GM21717 (cell line): ENCODE results near the gene OR10V1.
"Not testable (repeated sequence)": the region's sequence is repeated elsewhere in the genome, so short reads cannot be mapped to it uniquely, and the experiment has no call there.

Experiments
- ATAC-seq: cut with Tn5 transposase; IDR thresholded peaks from one replicate; pipeline ENCODE4 v1.9.1; 2021; ENCODE audit warnings: mild to moderate bottlenecking, moderate library complexity; ENCODE audit not compliant: unreplicated experiment

Gene OR10V1

DNA sequence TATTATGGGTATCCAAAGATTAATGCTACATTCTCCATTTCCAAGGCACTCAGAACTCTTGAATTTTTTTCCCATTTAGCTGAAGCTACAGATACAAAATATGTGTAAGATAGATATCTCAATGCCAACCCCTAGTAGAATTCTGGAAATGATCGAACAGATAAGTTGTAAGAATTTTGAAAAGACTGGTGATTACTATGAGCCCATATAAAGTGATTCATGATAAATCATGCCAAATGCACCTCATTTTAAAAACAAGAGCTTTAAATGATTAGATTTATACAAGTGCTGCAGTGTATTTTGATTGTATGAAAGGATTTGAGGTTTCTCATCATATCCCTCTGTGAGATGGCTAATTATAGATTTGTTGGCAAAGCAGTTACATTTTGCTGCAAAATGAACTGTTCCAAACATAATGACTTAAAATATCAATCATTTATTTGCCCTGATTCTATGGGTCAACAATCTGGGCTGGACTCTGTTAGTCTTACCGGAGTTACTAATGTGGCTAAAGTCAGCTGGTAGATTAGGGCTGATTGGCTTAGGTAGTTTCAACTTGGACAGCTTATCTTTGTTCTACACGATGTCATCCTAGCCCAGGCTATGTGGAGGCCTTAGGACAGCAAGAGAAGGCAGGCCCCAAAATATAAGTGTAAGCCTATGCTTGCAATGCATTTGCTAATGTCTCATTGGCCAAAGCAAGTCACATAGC, 3.4 kb downstream of the OR10V1 start:
- no peak for ATAC-seq

DNA sequence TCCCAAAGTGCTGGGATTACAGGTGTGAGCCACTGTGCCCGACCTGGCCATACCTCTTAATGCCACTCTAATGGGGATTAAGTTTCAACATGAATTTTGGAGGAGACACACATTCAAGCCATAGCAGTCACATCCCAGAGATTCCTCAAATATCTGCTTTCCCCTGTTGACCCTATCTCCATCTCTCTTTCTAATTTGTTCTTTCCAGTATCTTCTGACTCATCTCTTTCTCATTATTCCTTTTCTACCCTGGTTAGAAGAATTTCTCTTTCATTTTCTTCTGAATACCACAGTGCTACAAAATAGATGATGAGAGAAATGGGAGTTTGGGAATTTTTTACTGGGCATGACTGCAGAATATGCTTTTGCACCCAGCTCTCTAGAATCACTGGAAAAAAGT, 5.1 kb downstream of the OR10V1 start:
- ATAC-seq: no peak

DNA sequence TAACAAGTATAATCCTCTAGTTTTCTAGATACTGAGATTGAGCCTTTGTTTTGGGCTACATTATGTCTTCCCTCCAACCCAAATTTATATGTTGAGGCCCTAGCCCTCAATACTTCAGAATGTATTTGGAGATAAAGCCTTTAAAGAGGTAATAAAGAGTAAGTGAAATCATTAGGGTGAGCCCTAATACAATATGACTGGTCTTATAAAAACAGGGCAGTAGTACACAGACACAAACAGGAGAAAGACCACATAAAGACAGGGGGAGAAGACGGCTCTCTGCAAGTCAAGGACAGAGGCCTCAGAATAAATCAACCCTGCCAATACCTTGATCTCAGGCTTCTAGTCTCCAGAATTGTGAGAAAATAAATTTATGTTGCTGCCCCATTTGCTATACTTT, 6.3 kb downstream of the OR10V1 start:
- no peak for ATAC-seq

DNA sequence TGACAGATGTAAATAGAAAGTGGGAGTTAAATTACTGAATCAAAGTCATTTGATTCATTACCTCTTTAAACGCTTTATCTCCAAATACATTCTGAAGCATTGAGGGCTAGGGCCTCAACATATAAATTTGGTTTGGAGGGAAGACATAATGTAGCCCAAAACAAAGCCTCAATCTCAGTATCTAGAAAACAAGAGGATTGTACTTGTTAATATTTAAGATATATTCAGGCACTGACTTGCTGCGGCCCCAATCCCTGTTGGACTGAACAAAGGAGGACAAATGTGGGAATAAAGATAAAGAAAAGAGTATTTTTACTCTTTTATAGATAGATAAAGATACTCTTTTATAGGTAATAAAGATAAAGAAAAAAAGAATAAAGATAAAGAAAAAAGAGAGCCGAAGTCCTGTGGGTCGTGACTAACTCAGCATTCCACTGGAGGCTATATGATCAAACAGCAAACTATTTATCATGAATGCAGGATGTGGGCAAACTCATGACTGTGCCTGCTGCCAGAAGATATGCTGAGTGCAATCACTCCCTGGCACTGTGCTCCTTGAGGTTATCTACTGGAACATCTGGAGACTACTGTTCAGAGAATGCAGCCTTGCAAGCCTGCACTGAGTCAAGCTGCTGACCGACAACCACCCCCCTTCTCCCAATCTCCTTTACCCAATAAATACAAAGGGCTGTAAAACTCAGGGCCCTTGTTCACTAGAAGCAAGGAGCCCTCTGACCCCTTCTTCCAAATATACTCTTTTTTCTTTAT, 6.9 kb downstream of the OR10V1 start:
- ATAC-seq: no peak

DNA sequence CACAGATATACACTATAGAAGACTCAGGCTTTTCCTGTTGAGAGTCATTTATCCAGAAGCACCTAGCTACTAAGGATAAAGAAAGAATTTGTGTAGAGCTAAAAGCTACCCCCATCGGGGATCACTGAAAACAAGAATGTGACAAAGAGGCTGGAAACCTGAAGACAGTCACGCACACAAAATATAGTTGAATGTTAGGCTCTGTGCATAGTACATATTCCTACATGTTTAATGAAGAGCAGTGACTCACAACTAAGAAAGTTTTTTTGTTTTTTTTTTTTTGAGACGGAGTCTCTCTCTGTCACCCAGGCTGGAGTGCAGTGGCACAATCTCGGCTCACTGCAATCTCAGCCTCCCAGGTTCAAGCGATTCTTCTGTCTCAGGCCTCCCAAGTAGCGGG, 8.4 kb downstream of the OR10V1 start:
- ATAC-seq: no peak

DNA sequence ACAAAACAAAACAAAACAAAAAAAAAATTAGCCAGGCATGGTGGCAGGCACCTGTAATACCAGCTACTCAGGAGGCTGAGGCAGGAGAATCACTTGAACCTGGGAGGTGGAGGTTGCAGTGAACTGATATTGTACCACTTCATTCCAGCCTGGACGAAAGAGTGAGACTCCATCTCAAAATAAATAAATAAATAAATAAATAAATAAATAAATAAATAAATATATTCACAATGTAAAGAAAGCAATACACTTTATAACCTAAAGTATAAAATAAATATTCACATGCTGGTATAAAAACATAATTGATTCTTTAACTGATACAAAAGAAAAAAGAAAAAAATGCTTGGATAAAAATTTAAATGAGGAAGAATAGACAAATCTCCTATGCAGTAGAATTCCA, 10.1 kb downstream of the OR10V1 start:
- ATAC-seq: not testable (repeated sequence)

DNA sequence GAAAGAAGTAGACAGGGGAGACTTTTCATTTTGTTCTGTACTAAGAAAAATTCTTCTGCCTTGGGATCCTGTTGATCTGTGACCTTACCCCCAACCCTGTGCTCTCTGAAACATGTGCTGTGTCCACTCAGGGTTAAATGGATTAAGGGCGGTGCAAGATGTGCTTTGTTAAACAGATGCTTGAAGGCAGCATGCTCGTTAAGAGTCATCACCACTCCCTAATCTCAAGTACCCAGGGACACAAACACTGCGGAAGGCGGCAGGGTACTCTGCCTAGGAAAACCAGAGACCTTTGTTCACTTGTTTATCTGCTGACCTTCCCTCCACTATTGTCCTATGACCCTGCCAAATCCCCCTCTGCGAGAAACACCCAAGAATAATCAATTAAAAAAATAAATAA, 13.5 kb downstream of the OR10V1 start:
- not testable (repeated sequence) for ATAC-seq

DNA sequence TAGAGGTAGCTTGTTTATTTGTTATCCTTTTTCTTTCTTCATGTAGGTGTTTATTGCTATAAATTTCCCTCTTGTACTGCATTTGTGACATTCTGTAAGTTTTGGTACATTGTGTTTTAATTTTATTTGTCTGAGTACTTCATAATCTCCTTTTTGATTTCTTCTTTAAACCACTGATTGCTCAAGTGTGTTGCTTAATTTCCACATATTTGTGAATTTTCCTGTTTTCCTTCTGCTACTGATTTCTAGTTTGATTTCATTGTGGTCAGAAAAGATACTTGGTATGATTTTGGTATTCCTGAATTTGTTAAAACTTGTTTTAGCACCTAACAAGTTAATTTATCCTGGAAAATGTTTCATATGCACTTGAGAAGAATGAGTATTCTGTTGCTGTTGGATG, 15.1 kb downstream of the OR10V1 start:
- ATAC-seq: no peak

DNA sequence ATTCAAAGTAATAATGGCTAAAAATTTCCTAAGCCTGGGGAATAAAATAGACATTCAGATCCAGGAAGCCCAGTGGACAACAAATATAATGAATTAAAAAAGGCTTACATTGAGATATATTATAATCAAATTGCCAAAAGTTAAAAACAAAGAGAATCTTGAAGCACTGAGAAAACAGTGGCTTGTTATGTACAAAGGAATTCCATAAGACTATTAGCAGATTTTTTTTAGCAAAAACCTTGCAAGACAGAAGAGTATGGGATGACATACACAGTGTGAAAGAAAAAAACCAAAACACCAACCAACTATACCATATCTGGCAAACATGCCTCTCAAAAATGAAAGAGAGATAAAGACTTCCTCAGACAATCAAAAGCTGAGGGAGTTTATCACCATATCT, 20.7 kb downstream of the OR10V1 start:
- ATAC-seq: no peak

DNA sequence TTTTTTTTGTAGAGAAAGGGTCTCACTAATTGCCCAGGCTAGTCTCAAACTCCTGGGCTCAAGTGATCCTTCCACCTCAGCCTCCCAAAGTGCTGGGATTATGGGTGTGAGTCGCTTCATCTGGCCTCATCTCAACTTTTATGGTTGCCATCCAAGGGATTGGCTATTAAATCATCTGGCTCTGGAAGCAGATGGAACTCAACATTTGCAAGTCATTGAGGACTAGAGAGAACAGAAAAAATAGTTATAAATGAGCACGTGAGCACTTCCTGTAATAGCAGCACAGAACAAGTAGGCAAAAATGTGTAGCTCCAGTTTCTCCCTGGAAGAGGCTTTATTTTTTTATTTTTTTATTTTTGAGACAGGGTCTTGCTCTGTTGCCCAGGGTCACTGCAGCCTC, 22.5 kb downstream of the OR10V1 start:
- ATAC-seq: no peak

DNA sequence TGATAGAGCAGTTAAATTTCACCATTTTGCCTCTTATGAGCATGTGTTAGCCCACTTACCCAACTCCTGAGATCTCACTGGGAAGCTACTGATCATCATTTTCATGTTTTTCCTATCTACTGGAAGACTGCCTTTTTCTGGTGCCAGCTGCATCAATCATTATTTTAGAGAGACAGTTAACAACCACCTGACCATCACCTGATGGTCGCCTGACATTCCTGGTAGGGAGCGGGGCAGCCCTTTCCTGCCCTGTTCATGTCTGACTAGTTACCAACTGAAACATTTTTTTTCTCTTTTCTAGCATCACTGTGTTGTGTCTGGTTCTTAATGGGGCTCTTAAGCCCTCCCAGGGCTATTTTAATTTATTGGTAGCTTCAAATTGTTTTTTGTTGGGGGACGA, 24.6 kb downstream of the OR10V1 start:
- ATAC-seq: no peak

DNA sequence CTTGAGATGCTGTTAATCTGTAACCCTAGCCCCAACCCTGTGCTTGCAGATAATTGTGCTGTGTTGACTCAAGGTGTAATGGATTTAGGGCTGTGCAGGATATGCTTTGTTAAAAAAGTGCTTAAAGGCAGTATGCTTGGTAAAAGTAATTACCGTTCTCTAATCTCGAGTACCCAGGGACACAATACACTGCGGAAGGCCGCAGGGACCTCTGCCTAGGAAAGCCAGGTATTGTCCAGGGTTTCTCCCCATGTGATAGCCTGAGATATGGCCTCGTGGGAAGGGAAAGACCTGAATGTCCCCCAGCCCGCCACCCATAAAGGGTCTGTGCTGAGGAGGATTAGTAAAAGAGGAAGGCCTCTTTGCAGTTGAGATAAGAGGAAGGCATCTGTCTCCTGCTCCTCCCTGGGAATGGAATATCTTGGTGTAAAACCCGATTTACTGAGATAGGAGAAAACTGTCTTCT, 32.4 kb downstream of the OR10V1 start:
- ATAC-seq: not testable (repeated sequence)

DNA sequence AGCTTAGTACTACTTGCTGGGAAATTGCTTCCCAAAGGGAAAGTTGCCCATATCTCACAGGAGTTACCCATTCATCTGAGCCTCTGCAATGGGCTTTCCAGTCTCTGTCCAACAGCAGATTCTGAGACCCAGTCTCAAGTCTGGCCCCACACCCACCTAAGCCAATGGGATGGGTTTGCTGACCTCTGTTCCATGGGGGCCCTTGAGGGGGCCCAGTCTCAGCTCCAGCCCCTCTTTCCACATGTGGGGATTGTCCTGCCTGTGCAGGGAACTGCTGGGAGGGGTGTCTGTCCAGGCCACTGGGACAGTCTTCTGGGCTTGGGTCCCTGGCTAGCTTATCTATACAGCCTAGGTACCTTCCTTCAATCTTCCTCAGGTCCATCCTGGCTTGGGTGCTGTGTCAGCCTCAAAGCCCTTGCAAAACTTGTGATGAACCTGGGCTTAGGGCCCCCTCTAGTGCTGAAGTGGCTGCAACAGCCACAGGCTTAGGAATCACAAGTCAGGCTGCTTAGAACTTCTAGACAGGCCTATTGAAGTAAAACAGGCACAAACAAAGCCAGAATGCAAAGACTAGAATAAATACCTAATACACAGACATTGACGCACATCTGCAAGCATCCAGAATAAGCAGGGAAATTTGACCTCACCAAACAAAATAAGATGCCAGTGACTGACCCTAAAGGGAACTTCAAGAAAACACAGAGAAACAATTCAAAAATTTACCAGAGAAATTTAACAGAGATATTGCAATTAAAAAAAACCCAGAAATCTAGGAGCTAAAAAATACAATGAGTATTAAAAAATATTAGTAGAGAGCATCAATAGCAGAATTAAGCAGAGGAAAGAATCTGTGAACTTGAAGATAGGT, 33.1 kb downstream of the OR10V1 start:
- ATAC-seq: peak; percentile 88

DNA sequence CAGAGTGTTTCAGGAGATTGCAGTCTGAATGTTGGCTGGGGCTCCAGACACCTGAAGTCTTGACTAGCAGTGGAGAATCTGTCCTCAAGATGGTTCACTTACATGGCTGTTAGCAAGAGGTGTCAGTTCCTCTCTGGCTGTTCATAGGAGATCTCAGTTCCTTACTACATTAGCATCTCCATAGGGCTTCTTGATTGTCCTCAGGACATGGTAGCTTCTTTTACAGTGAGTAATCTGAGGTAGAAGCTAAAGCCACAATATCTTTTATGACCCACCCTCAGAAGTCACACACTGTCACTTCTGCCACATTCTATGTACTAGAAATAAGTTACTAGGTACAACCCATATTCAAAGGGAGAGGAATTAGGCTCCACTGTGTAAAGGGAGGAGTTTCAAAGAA, 34.3 kb downstream of the OR10V1 start:
- ATAC-seq: no peak

DNA sequence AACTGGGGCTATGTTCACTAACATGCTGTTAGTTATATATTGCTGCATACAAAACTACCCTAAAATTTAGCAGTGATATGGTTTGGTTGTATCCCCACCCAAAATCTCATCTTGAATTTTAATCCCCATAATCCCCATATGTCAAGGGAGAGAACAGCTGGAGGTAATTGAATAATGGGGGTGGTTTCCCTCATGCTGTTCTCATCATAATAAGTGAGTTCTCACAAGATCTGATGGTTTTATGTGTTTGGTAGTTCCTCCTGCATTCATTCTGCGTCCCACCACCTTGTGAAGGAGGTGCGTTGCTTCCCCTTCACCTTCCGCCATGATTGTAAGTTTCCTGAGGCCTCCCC, 34.9 kb downstream of the OR10V1 start:
- no peak for ATAC-seq

DNA sequence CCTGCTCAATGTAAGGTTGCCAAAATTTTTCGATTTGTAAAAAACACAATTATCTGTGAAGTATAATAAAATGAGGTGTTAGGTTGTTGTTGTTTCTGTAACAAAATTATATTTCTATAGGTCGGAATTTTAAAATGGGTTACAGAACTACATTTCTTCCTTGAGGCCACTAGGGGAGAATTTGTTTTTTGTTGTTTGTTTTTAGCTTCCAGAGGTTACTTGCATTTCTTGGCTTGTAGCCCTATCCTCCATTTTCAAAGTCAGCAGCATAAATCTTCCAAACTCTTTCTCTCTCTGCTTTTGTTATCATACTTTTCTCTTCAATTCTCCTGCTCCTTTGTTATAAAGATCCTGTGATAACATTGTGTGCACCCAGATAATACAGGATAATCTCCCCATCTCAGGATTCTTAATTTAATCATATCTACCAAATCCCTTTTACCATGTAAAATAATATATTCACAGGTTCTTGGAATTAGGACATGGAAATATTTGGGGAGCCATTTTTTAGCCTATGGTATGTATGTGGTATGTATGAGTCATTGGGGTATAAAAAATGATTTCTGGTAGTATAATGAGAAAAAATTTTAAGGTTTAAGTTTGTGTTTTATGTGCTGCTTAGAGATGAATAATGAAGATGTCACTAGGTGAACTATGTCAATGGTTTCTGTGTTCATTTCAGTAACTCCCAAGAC, 35.4 kb downstream of the OR10V1 start:
- no peak for ATAC-seq

DNA sequence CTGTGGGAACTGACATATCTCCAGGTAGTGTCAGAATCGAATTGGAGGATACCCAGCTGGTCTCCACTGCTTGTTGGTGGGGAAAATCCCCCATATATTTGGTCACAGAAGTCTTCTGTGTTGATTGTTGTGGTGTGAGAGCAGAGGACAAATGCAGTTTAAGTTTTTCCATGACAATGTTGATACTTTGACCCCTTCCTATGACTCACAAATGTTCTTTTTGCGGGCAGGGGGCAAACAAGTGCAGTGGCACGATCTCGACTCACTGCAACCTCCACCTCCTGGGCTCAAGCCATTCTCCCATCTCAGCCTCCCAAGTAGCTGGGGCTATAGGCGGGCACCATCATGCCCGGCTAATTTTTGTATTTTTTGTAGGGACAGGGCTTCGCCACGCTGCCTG, 37.4 kb downstream of the OR10V1 start:
- ATAC-seq: no peak

DNA sequence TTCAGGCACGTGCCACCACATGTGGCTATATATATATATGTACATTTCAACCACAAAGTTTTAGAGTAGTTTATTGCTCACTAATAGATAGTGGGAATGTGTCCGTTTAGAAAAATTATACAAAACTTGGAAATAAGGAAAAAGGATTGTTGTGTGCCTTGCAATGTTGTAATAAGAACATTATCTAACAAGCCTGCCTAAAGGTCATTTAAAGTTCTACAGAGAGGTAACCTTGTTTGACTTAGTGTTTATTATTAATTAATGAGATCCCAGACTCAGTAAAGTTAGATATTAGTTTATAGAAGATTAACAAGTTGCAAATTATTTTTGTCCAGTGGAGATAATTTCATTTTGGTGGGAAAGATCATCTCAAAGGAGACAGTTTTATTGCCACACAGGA, 39.4 kb downstream of the OR10V1 start:
- no peak for ATAC-seq

DNA sequence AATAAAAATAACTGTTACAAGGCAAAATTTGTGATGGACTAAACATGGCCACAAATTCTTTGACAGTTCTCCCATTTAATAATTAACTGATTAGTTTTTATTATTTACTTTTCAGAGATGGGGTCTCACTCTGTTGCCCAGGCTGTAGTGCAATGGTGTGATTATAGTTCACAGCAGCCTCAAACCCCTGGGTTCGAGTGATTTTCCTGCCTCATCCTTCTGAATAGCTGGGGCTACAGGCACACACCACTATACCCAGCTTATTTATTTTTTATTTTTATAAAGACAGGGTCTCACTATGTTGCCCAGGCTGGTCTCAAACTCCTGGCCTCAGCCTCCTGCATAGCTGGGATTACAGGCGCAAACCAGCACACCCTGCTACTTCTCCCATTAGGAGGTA, 40.4 kb downstream of the OR10V1 start:
- no peak for ATAC-seq

DNA sequence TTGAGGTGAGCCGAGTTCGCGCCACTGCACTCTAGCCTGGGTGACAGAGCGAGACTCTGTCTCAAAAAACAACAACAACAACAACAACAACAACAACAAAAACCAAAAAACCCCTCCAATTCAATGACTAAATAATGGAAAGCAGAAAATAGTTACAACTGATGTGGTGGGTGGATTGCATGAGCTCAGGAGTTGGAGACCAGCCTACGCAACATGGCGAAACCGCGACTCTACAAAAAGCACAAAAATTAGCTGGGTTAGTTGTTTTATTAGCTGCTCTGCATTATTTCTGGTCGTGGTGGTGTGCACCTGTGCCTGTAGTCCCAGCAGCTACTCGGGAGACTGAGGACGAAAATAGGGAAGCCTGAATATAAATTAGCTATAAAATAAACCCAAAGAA, 42.2 kb downstream of the OR10V1 start:
- no peak for ATAC-seq

DNA sequence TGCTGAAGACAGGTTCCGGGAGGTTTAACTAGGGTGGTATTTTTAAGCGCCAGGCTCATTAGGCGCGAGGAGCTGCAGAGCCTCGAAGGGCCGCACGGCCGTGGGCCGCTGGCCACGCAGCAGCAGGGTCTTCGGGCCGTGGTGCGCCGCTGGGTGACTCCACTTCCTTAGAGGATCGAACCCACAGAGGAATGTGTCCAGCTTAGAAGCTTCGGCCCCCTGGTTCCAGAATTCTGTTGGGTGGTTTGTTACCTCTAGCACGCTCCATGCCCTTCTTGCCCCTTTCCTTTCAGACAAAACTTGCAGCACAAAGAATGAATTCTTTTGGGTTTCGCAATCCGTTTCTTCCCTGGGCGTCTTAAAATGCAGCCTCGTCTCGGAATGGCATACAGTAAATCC, 44.0 kb downstream of the OR10V1 start:
- peak; percentile 5 for ATAC-seq
